ENCODE data around the gene CNKSR2. TPM values are rescaled to one million over a fixed set of nuclear protein-coding genes. Genes with fewer than 3 reads are reported as not detected.

CNKSR2 gene
- total and polyA plus RNA-seq, 2 experiments from 2014 or later: 1.5 to 10.3 TPM

DNA sequence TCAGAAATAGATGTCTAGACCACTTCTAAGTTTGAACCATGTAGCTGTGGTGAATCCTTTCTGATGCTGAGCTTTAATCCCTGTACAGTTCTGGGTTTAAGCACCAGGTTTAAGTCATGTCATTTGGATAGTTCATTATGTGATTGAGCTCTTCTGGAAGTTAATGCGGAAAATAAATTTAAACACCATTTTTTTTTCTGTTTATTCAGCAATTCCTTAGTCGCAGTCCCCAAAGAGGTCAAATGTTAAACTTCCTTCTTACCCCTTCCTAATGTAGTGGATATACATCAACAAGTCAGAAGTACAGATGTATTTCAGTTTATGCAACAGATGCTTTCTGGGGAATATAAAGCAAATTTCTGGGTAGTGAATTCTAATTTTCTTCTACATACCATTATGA, 52.9 kb downstream of the CNKSR2 start:
- H3K4me2 ChIP-seq: no peak overlapping the region
- H3K36me3 ChIP-seq (replicated peaks; ENCODE audit: insufficient read depth, low read depth): no peaks in the 10 kb centered on the region
- no peaks in the 10 kb centered on the region for H3K79me2 ChIP-seq
- H4K20me1 ChIP-seq (ENCODE audit: insufficient read depth, poor library complexity, severe bottlenecking): no peaks in the 10 kb centered on the region
- H3K9me2 ChIP-seq (replicated peaks; ENCODE audit: insufficient read depth): no peaks in the 10 kb centered on the region
- no peak overlapping the region for H3K4me3 ChIP-seq
- no peak for DNase-seq (ENCODE audit: low spot score)
- H3K27ac ChIP-seq: no peak overlapping the region
- no peaks in the 10 kb centered on the region for H3K27me3 ChIP-seq
- TF ChIP-seq EZH2 (IDR thresholded peaks at IDR 0.05; ENCODE audit: borderline replicate concordance) (no peak), EZH2phosphoT487 (IDR thresholded peaks at IDR 0.05; ENCODE audit: low read depth, severe bottlenecking, unreplicated experiment) (no peak)
- TF ChIP-seq, protein P1, sequence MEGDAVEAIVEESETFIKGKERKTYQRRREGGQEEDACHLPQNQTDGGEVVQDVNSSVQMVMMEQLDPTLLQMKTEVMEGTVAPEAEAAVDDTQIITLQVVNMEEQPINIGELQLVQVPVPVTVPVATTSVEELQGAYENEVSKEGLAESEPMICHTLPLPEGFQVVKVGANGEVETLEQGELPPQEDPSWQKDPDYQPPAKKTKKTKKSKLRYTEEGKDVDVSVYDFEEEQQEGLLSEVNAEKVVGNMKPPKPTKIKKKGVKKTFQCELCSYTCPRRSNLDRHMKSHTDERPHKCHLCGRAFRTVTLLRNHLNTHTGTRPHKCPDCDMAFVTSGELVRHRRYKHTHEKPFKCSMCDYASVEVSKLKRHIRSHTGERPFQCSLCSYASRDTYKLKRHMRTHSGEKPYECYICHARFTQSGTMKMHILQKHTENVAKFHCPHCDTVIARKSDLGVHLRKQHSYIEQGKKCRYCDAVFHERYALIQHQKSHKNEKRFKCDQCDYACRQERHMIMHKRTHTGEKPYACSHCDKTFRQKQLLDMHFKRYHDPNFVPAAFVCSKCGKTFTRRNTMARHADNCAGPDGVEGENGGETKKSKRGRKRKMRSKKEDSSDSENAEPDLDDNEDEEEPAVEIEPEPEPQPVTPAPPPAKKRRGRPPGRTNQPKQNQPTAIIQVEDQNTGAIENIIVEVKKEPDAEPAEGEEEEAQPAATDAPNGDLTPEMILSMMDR (IDR thresholded peaks at IDR 0.05; ENCODE audit: poor library complexity): no peak
- H2AFZ ChIP-seq: no peak overlapping the region
- H3K4me1 ChIP-seq (ENCODE audit: insufficient read depth): no peaks in the 10 kb centered on the region
- H3K9me3 ChIP-seq (ENCODE audit: low read depth): no peaks in the 10 kb centered on the region
- 71% methylated on average over 2 of the region's 2 CpGs for WGBS (ENCODE audit: low lambda C conversion rate, missing lambda C conversion rate)

GRCh38 chrX:21437036-21437435, 62.8 kb downstream of the CNKSR2 start:
- H3K79me2 ChIP-seq: no peaks in the 10 kb centered on the region
- H3K9me2 ChIP-seq (replicated peaks; ENCODE audit: insufficient read depth): no peaks in the 10 kb centered on the region
- no peaks in the 10 kb centered on the region for H3K4me1 ChIP-seq (ENCODE audit: insufficient read depth)
- H4K20me1 ChIP-seq (ENCODE audit: insufficient read depth, poor library complexity, severe bottlenecking): no peaks in the 10 kb centered on the region
- 75% methylated on average over 1 of the region's 1 CpG for WGBS (ENCODE audit: low lambda C conversion rate, missing lambda C conversion rate)
- no peak overlapping the region for H3K4me3 ChIP-seq
- H3K27ac ChIP-seq: no peak overlapping the region
- no peak for DNase-seq (ENCODE audit: low spot score)
- no peak overlapping the region for H3K4me2 ChIP-seq
- no peaks in the 10 kb centered on the region for H3K9me3 ChIP-seq (ENCODE audit: low read depth)
- H3K36me3 ChIP-seq (replicated peaks; ENCODE audit: insufficient read depth, low read depth): no peaks in the 10 kb centered on the region
- H2AFZ ChIP-seq: no peak overlapping the region
- H3K27me3 ChIP-seq: no peaks in the 10 kb centered on the region
- TF ChIP-seq EZH2 (IDR thresholded peaks at IDR 0.05; ENCODE audit: borderline replicate concordance) (no peak), EZH2phosphoT487 (IDR thresholded peaks at IDR 0.05; ENCODE audit: low read depth, severe bottlenecking, unreplicated experiment) (no peak)
- TF ChIP-seq, protein P1 (IDR thresholded peaks at IDR 0.05; ENCODE audit: poor library complexity): no peak

GRCh38 chrX:21438792-21439191, 64.6 kb downstream of the CNKSR2 start:
- WGBS (ENCODE audit: low lambda C conversion rate, missing lambda C conversion rate): 43% methylated on average over 1 of the region's 1 CpG
- no peaks in the 10 kb centered on the region for H3K79me2 ChIP-seq
- H3K36me3 ChIP-seq (replicated peaks; ENCODE audit: insufficient read depth, low read depth): no peaks in the 10 kb centered on the region
- no peaks in the 10 kb centered on the region for H4K20me1 ChIP-seq (ENCODE audit: insufficient read depth, poor library complexity, severe bottlenecking)
- no peaks in the 10 kb centered on the region for H3K4me1 ChIP-seq (ENCODE audit: insufficient read depth)
- TF ChIP-seq, protein P1 (IDR thresholded peaks at IDR 0.05; ENCODE audit: poor library complexity): no peak
- TF ChIP-seq EZH2 (IDR thresholded peaks at IDR 0.05; ENCODE audit: borderline replicate concordance) (no peak), EZH2phosphoT487 (IDR thresholded peaks at IDR 0.05; ENCODE audit: low read depth, severe bottlenecking, unreplicated experiment) (no peak)
- no peak overlapping the region for H3K4me2 ChIP-seq
- H3K27me3 ChIP-seq: no peaks in the 10 kb centered on the region
- no peak overlapping the region for H3K27ac ChIP-seq
- no peaks in the 10 kb centered on the region for H3K9me3 ChIP-seq (ENCODE audit: low read depth)
- H3K4me3 ChIP-seq: no peak overlapping the region
- H2AFZ ChIP-seq: no peak overlapping the region
- no peaks in the 10 kb centered on the region for H3K9me2 ChIP-seq (replicated peaks; ENCODE audit: insufficient read depth)
- no peak for DNase-seq (ENCODE audit: low spot score)

DNA sequence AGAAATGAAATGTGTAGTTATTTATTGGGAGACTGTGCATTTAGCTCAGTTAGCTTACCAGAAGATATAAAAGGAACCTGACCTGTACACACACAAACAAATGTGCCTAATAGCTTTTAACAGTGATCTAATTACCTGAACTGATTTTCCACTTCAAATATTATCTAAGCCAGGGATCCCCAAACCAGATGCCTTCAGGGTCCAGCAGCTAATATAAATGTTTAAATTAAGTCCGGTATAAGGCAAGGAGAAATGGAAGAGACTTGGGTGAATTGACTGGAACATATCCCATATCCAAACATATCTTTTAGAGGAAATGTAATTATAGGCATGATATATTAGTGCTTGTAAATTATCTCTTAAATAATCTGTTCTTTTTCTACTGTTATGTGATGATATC, 66.7 kb downstream of the CNKSR2 start:
- H3K9me3 ChIP-seq (ENCODE audit: low read depth): no peaks in the 10 kb centered on the region
- H3K79me2 ChIP-seq: no peaks in the 10 kb centered on the region
- H3K4me3 ChIP-seq: no peak overlapping the region
- 65% methylated on average over 1 of the region's 1 CpG for WGBS (ENCODE audit: low lambda C conversion rate, missing lambda C conversion rate)
- H3K4me1 ChIP-seq (ENCODE audit: insufficient read depth): no peaks in the 10 kb centered on the region
- TF ChIP-seq EZH2phosphoT487 (IDR thresholded peaks at IDR 0.05; ENCODE audit: low read depth, severe bottlenecking, unreplicated experiment) (no peak), EZH2 (IDR thresholded peaks at IDR 0.05; ENCODE audit: borderline replicate concordance) (no peak)
- TF ChIP-seq, protein P1 (IDR thresholded peaks at IDR 0.05; ENCODE audit: poor library complexity): no peak
- H3K9me2 ChIP-seq (replicated peaks; ENCODE audit: insufficient read depth): no peaks in the 10 kb centered on the region
- H3K27ac ChIP-seq: no peak overlapping the region
- no peaks in the 10 kb centered on the region for H3K27me3 ChIP-seq
- DNase-seq (ENCODE audit: low spot score): no peak
- no peak overlapping the region for H2AFZ ChIP-seq
- no peaks in the 10 kb centered on the region for H3K36me3 ChIP-seq (replicated peaks; ENCODE audit: insufficient read depth, low read depth)
- H4K20me1 ChIP-seq (ENCODE audit: insufficient read depth, poor library complexity, severe bottlenecking): no peaks in the 10 kb centered on the region
- H3K4me2 ChIP-seq: no peak overlapping the region

Measured in hepatocyte (in vitro differentiated cells).